ENCODE data around the gene RNASE8. TPM values are rescaled to one million over a fixed set of nuclear protein-coding genes. Genes with fewer than 3 reads are reported as not detected.

RNASE8 gene
- total RNA-seq, 1 donor, result not detected

- peak overlapping the region; percentile 41 for H3K4me3 ChIP-seq (ENCODE audit: low read depth, low read length)
- TF ChIP-seq CTCF (IDR thresholded peaks at IDR 0.05; ENCODE audit: insufficient read depth, low read length), result no peak
- DNase-seq (ENCODE audit: low read depth), result no peak
These were observed 40.0 kb downstream of the RNASE8 start for GRCh38 chr14:21097636-21098075.

- TF ChIP-seq CTCF (IDR thresholded peaks at IDR 0.05; ENCODE audit: insufficient read depth, low read length), result peak; percentile 9
These were observed 40.7 kb downstream of the RNASE8 start, which contains the start of gene ZNF219 for GRCh38 chr14:21098076-21098891. TSS of gene ZNF219 (minus strand) at chr14:21098655. CDS start at chr14:21093591, 5,064 bp downstream.

GRCh38 chr14:21098892-21099595 lies 41.4 kb downstream of the RNASE8 start:
- no peak for TF ChIP-seq CTCF (IDR thresholded peaks at IDR 0.05; ENCODE audit: insufficient read depth, low read length)

More at GRCh38 chr14:21098076-21098891, 40.7 kb downstream of the RNASE8 start, which contains the start of gene ZNF219:
- peak; percentile 50 for DNase-seq (ENCODE audit: low read depth)
- peak within 1 kb of the TSS; percentile 72 for H3K4me3 ChIP-seq (ENCODE audit: low read depth, low read length)

GRCh38 chr14:21099596-21099985 lies 42.0 kb downstream of the RNASE8 start:
- no peak for TF ChIP-seq CTCF (IDR thresholded peaks at IDR 0.05; ENCODE audit: insufficient read depth, low read length)
- no peak overlapping the region for H3K4me3 ChIP-seq (ENCODE audit: low read depth, low read length)
- DNase-seq (ENCODE audit: low read depth), result no peak

More at GRCh38 chr14:21098892-21099595, 41.4 kb downstream of the RNASE8 start:
- peak overlapping the region; percentile 72 for H3K4me3 ChIP-seq (ENCODE audit: low read depth, low read length)
- DNase-seq (ENCODE audit: low read depth), result no peak

- TF ChIP-seq CTCF (IDR thresholded peaks at IDR 0.05; ENCODE audit: insufficient read depth, low read length), result no peak
- H3K4me3 ChIP-seq (ENCODE audit: low read depth, low read length), result no peak within 1 kb of the TSS
- no peak for DNase-seq (ENCODE audit: low read depth)
These were observed 43.3 kb downstream of the RNASE8 start, which contains the start of gene TMEM253 for GRCh38 chr14:21100931-21101330. TSS of gene TMEM253 (plus strand) at chr14:21101066. CDS start at chr14:21101344, 278 bp downstream.

GRCh38 chr14:21101802-21102413 lies 44.3 kb downstream of the RNASE8 start:
- DNase-seq (ENCODE audit: low read depth), result no peak
- no peak overlapping the region for H3K4me3 ChIP-seq (ENCODE audit: low read depth, low read length)
- TF ChIP-seq CTCF (IDR thresholded peaks at IDR 0.05; ENCODE audit: insufficient read depth, low read length), result no peak

Measured in fibroblast of the aortic adventitia (primary cell).